HEK293 (cell line): ENCODE data around the gene TMEM88.

Source experiments
- CTCF ChIA-PET: fragments of 350-600 bp; formaldehyde crosslinking; extraction: SDS; loops from one replicate; lab custom pipeline; 2021; ENCODE audit warnings: antibody characterized with exemption; lab: Yijun Ruan, JAX
- POLR2A ChIA-PET: fragments of 300-600 bp; formaldehyde crosslinking; extraction: SDS; loops from one replicate; lab custom pipeline; 2020; ENCODE audit warnings: antibody characterized with exemption, inconsistent platforms; lab: Yijun Ruan, JAX
- H3K27ac ChIP-seq: fragments of 200-500 bp; sonication (Bioruptor generic); 2 replicates; pipeline ENCODE4 v1.5.1; 2014; ENCODE audit warnings: low read depth, low read length, control low read depth, inconsistent platforms; ENCODE audit errors: extremely low read depth
- H3K36me3 ChIP-seq, 2 experiments: fragments of 200-500 bp in 1 of 2; sonication (Bioruptor generic) in 1 of 2; 1 replicate in 1 of 2; 2 replicates in 1 of 2; pipeline ENCODE4 v1.5.1; 2014 to 2017; ENCODE audit warnings: inconsistent platforms in 2 of 2, low read length in 2 of 2; ENCODE audit not compliant: control insufficient read depth in 2 of 2, insufficient read depth in 1 of 2
- H3K4me1 ChIP-seq: fragments of 200-500 bp; sonication (Bioruptor generic); 2 replicates; pipeline ENCODE4 v1.5.1; 2014; ENCODE audit warnings: mild to moderate bottlenecking, low read length, inconsistent platforms; ENCODE audit not compliant: control insufficient read depth, insufficient read depth
- H3K4me3 ChIP-seq: 2 replicates; pipeline ENCODE4 v1.5.1; 2011; ENCODE audit warnings: low read depth, mild to moderate bottlenecking, control low read depth, low read length, moderate library complexity
- H3K9me3 ChIP-seq: fragments of 200-500 bp; sonication (Bioruptor generic); 2 replicates; pipeline ENCODE4 v1.5.1; 2014; ENCODE audit warnings: low read depth, low read length, inconsistent platforms; ENCODE audit not compliant: control insufficient read depth, insufficient read depth
- CTCF ChIP-seq: fragments of 450-650 bp; formaldehyde crosslinking; IDR thresholded peaks from 2 replicates; pipeline ENCODE4 v1.5.1; 2016; ENCODE audit warnings: missing biosample characterization, missing genetic modification characterization
- INSM2 ChIP-seq: fragments of 450-650 bp; formaldehyde crosslinking; IDR thresholded peaks from 2 replicates; pipeline ENCODE4 v1.5.1; 2016; ENCODE audit warnings: missing biosample characterization, missing genetic modification characterization
- KLF17 ChIP-seq: fragments of 450-650 bp; formaldehyde crosslinking; IDR thresholded peaks from 2 replicates; pipeline ENCODE4 v1.5.1; 2016; ENCODE audit warnings: missing biosample characterization, missing genetic modification characterization
- PRDM10 ChIP-seq: fragments of 450-650 bp; formaldehyde crosslinking; IDR thresholded peaks from 2 replicates; pipeline ENCODE4 v1.5.1; 2016; ENCODE audit warnings: missing biosample characterization, missing genetic modification characterization
- PRDM4 ChIP-seq: fragments of 450-650 bp; formaldehyde crosslinking; IDR thresholded peaks from 2 replicates; pipeline ENCODE4 v1.5.1; 2017; ENCODE audit warnings: missing biosample characterization, missing genetic modification characterization
- RBAK ChIP-seq: fragments of 450-650 bp; formaldehyde crosslinking; IDR thresholded peaks from 2 replicates; pipeline ENCODE4 v1.5.1; 2016; ENCODE audit warnings: missing biosample characterization, missing genetic modification characterization
- REPIN1 ChIP-seq: fragments of 450-650 bp; formaldehyde crosslinking; IDR thresholded peaks from 2 replicates; pipeline ENCODE4 v1.5.1; 2017; ENCODE audit warnings: missing biosample characterization, missing genetic modification characterization, low read depth
- SETDB1 ChIP-seq: IDR thresholded peaks from one replicate; pipeline ENCODE4 v1.6.1; 2017; ENCODE audit warnings: mild to moderate bottlenecking, low read length, moderate library complexity, mixed read lengths; ENCODE audit not compliant: insufficient read length
- ZBTB1 ChIP-seq: fragments of 450-650 bp; formaldehyde crosslinking; IDR thresholded peaks from 2 replicates; pipeline ENCODE4 v1.5.1; 2016; ENCODE audit warnings: missing biosample characterization, missing genetic modification characterization
- ZBTB48 ChIP-seq: fragments of 450-650 bp; formaldehyde crosslinking; IDR thresholded peaks from 2 replicates; pipeline ENCODE4 v1.5.1; 2016; ENCODE audit warnings: missing biosample characterization, missing genetic modification characterization
- ZFHX2 ChIP-seq: fragments of 450-650 bp; formaldehyde crosslinking; conservative IDR thresholded peaks from 2 replicates; pipeline ENCODE4 v1.5.1; 2016; ENCODE audit warnings: missing biosample characterization, missing genetic modification characterization
- ZFP3 ChIP-seq: fragments of 450-650 bp; formaldehyde crosslinking; IDR thresholded peaks from 2 replicates; pipeline ENCODE4 v1.5.1; 2016; ENCODE audit warnings: low read depth, missing biosample characterization, missing genetic modification characterization
- ZNF133 ChIP-seq: fragments of 450-650 bp; formaldehyde crosslinking; IDR thresholded peaks from 2 replicates; pipeline ENCODE4 v1.5.1; 2016; ENCODE audit warnings: missing biosample characterization, missing genetic modification characterization
- ZNF16 ChIP-seq: fragments of 450-650 bp; formaldehyde crosslinking; IDR thresholded peaks from 2 replicates; pipeline ENCODE4 v1.5.1; 2016; ENCODE audit warnings: low read depth, missing biosample characterization, missing genetic modification characterization
- ZNF202 ChIP-seq: fragments of 450-650 bp; formaldehyde crosslinking; IDR thresholded peaks from 2 replicates; pipeline ENCODE4 v1.5.1; 2016; ENCODE audit warnings: missing biosample characterization, missing genetic modification characterization, borderline replicate concordance
- ZNF37A ChIP-seq: fragments of 450-650 bp; IDR thresholded peaks from 2 replicates; pipeline ENCODE4 v1.5.1; 2018; ENCODE audit warnings: missing biosample characterization, missing genetic modification characterization
- ZNF449 ChIP-seq: fragments of 450-650 bp; formaldehyde crosslinking; IDR thresholded peaks from 2 replicates; pipeline ENCODE4 v1.5.1; 2017; ENCODE audit warnings: missing biosample characterization, mild to moderate bottlenecking, missing genetic modification characterization, moderate library complexity
- ZNF473 ChIP-seq: fragments of 450-650 bp; formaldehyde crosslinking; IDR thresholded peaks from 2 replicates; pipeline ENCODE4 v1.5.1; 2017; ENCODE audit warnings: missing biosample characterization, missing genetic modification characterization
- ZNF501 ChIP-seq: fragments of 450-650 bp; formaldehyde crosslinking; IDR thresholded peaks from 2 replicates; pipeline ENCODE4 v1.5.1; 2016; ENCODE audit warnings: missing biosample characterization, missing genetic modification characterization
- ZNF513 ChIP-seq: fragments of 450-650 bp; IDR thresholded peaks from 2 replicates; pipeline ENCODE4 v1.5.1; 2018; ENCODE audit warnings: missing biosample characterization, missing genetic modification characterization
- ZNF561 ChIP-seq: fragments of 450-650 bp; IDR thresholded peaks from 2 replicates; pipeline ENCODE4 v1.5.1; 2018; ENCODE audit warnings: missing biosample characterization, missing genetic modification characterization, borderline replicate concordance
- ZNF571 ChIP-seq: fragments of 450-650 bp; formaldehyde crosslinking; IDR thresholded peaks from 2 replicates; pipeline ENCODE4 v1.5.0; 2017; ENCODE audit warnings: missing biosample characterization, missing genetic modification characterization
- ZNF580 ChIP-seq: fragments of 450-650 bp; formaldehyde crosslinking; IDR thresholded peaks from 2 replicates; pipeline ENCODE4 v1.5.1; 2016; ENCODE audit warnings: missing biosample characterization, missing genetic modification characterization
- ZNF654 ChIP-seq: fragments of 450-650 bp; formaldehyde crosslinking; IDR thresholded peaks from 2 replicates; pipeline ENCODE4 v1.5.1; 2016; ENCODE audit warnings: low read depth, missing biosample characterization, missing genetic modification characterization

The TMEM88 gene

GRCh38 chr17:7897773-7898172 lies 42.9 kb downstream of the TMEM88 start:
- H3K36me3 ChIP-seq = peaks cover 72 to 91% of the 10 kb centered on the region in 2 experiments
- ChIA-PET CTCF (interaction anchor here (0.6 to 6.8 kb wide), 21 partner anchors 9 to 206 kb away, joined by 3 to 94 read pairs (median 5); partner anchors contain the start of genes CHD3, CNTROB, NAA38 and TRAPPC1), POLR2A (interaction anchor here (0.5 to 1.4 kb wide), 2 partner anchors 31 to 129 kb away, joined by 3 to 5 read pairs; no protein-coding TSS in a partner anchor)
- H3K4me3 ChIP-seq = no peak overlapping the region
- no peaks in the 10 kb centered on the region for H3K9me3 ChIP-seq
- peaks cover under 1% of the 10 kb centered on the region; the same call in 1 of the 2 replicates for H3K4me1 ChIP-seq
- no peak overlapping the region for H3K27ac ChIP-seq
- TF ChIP-seq ZBTB1 (tag by site-specific recombination) (no peak), REPIN1 (tag by site-specific recombination) (no peak), ZFP3 (tag by site-specific recombination) (no peak), ZNF513 (tag by site-specific recombination) (peak; percentile 15; the same call in 1 of the 2 replicates), ZFHX2 (0 out of 2 replicates have a peak, but pooled peaks have one; percentile 20), ZNF473 (tag by site-specific recombination) (no peak), ZNF654 (peak; percentile 61), RBAK (tag by site-specific recombination) (no peak), CTCF (tag by site-specific recombination) (peak; percentile 81), ZNF561 (tag by site-specific recombination) (no peak), INSM2 (tag by site-specific recombination) (no peak), ZNF571 (tag by site-specific recombination) (no peak), ZNF501 (no peak), SETDB1 (no peak), PRDM10 (tag by site-specific recombination) (0 out of 2 replicates have a peak, but pooled peaks have one; percentile 33), ZBTB48 (tag by site-specific recombination) (no peak), ZNF202 (tag by site-specific recombination) (no peak), ZNF133 (tag by site-specific recombination) (no peak), PRDM4 (no peak), ZNF449 (tag by site-specific recombination) (no peak), ZNF580 (tag by site-specific recombination) (no peak), ZNF37A (tag by site-specific recombination) (no peak), KLF17 (tag by site-specific recombination) (no peak), ZNF16 (tag by site-specific recombination) (no peak)
